ENCODE data around the gene TEX2.

TEX2 gene, protein sequence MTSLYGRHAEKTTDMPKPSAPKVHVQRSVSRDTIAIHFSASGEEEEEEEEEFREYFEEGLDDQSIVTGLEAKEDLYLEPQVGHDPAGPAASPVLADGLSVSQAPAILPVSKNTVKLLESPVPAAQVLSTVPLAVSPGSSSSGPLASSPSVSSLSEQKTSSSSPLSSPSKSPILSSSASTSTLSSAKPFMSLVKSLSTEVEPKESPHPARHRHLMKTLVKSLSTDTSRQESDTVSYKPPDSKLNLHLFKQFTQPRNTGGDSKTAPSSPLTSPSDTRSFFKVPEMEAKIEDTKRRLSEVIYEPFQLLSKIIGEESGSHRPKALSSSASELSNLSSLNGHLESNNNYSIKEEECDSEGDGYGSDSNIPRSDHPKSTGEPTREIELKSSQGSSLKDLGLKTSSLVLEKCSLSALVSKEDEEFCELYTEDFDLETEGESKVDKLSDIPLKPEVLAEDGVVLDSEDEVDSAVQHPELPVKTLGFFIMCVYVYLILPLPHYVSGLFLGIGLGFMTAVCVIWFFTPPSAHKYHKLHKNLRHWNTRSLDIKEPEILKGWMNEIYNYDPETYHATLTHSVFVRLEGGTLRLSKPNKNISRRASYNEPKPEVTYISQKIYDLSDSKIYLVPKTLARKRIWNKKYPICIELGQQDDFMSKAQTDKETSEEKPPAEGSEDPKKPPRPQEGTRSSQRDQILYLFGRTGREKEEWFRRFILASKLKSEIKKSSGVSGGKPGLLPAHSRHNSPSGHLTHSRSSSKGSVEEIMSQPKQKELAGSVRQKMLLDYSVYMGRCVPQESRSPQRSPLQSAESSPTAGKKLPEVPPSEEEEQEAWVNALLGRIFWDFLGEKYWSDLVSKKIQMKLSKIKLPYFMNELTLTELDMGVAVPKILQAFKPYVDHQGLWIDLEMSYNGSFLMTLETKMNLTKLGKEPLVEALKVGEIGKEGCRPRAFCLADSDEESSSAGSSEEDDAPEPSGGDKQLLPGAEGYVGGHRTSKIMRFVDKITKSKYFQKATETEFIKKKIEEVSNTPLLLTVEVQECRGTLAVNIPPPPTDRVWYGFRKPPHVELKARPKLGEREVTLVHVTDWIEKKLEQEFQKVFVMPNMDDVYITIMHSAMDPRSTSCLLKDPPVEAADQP

GRCh38 chr17:64263000-64263766 is at the start of gene TEX2:
Gene TEX2, minus strand, starts transcription at chr17:64263260. Its CDS starts 49,043 bp downstream, at chr17:64214217.
- peak; percentile 90 for DNase-seq

- no peak for DNase-seq
These were observed 46.6 kb upstream of the TEX2 start for GRCh38 chr17:64309710-64310109.

DNA sequence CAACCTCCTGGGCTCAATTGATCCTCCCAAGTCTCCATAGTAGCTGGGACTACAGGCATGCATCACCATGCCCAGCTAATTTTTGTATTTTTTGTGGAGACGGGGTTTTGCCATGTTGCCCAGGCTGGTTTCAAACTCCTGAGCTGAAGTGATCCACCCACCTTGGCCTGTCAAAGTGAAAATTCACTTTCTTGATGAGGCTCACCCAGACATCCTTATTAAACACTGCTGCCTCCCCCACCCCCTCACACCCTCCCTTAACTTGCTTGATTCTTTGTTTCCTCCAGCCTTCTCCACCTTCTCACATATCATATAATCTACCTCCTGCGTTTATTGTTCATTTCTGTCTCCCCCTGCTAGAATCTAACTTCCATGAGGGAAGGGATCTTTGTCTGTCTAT is 46.0 kb upstream of the TEX2 start:
- DNase-seq: no peak

DNA sequence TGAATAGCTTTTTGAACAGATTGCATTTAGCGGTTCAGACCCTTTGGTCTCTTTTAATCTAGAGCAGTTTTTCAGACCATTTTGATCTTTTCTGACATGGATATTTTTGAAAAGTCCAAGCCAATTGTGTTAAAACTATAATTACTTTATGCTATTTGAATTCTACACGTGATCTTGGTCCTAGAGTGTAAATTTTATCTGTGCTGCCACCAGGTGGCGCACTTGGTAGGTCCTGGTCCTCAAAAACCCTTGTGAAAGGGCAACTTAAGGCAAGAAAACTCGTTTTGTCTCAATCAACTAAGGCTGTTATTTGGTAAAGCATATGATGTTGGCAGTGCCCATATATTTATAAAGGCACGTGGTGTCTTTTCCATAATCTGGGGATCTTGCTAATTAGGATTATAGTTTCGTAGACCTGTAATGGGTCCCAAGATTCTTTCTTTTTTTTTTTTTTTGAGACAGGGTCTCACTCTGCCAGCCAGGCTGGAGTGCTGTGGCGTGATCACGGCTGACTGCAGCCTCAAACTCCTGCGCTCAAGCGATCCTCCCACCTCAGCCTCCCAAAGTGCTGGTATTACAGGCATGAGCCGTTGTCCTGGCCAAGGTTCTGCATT is 43.9 kb upstream of the TEX2 start:
- DNase-seq: peak; percentile 74

GRCh38 chr17:64304551-64304950 is 41.5 kb upstream of the TEX2 start:
- DNase-seq: no peak

DNA sequence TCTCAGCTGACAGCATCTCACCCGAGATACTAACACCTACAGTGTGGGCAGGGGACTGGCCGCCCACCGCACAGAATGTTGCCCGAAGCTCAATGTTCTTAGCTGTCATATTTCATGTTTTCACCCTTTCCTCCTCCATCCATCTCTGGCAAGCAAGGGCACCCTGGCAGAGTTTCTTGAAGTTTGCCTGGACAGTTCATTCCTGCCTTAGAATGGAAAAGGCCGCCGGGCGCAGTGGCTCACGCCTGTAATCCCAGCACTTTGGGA is 37.6 kb upstream of the TEX2 start:
- no peak for DNase-seq

GRCh38 chr17:64297467-64298088 is 34.5 kb upstream of the TEX2 start:
- no peak for DNase-seq

GRCh38 chr17:64296246-64296645 is 33.2 kb upstream of the TEX2 start:
- no peak for DNase-seq

- DNase-seq: no peak
These were observed 32.1 kb upstream of the TEX2 start for GRCh38 chr17:64295146-64295545.

DNA sequence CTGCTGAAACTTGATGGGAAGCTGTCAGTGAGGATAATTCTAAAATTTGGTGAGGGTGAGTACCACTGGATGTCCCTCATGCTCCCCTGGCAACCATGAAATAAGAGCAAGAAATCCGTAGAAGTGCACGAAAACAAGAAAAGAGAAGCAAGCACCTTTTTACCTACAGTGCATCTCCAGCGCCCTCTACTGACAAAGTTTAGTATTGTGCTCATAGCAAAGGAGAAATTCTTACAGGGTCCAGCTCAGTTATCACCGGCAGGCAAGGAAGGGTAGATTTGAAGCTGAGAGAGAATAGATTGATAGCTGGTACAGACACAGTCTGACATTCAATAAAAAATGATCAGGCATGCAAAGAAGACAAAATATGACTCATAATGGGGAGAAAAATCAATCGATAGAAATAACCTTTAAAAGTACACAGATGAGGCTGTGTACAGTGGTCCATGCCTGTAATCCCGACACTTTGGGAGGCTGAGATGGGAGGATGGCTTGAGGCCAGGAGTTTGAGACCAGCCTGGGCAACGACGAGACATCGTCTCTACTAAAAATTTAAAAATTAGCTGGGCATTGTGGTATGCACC is 28.3 kb upstream of the TEX2 start:
- peak; percentile 18 to 21 for DNase-seq

GRCh38 chr17:64289741-64290141 is 26.7 kb upstream of the TEX2 start:
- DNase-seq: no peak

GRCh38 chr17:64282753-64283080 is 19.7 kb upstream of the TEX2 start:
- no peak for DNase-seq

DNA sequence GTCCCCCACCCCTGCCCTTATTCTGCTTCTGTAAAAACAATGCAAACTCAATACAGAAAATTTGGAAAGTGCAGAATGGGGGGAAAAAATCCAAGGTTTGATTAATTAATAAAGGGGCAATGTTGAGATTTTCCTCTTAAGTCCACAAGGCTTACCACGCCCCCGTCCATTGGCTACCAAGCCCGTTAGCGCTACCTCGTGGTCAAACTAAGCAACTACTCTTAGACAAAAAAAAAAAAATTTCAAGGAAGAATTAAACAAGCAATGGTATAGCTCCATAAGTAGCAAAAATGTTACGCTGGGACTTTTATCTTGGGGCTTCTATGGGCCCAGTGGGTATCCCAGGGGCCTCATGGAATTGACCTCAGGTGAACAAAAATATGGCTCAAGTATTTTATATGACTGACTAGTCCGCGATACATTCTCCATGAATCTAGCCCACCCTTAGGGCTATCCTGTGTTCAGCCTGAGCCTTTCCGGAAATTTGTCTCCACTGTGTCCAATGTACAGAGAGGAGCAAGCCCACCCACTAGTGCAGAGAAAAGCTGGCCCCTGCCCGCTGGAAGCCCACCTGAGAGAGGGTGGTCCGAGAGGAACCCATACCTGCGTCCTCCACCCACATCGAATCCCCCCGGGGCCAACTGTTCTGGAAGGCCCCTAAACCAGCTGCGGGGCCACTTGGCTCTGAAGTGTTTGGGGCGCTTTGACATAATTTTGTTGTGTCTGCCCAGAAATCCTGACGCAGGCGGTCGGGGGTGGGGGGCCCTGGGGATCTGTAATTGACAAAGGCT is 19.1 kb upstream of the TEX2 start:
- peak; percentile 80 to 86 for DNase-seq

- no peak for DNase-seq
These were observed 15.6 kb upstream of the TEX2 start for GRCh38 chr17:64278614-64279013.

- no peak for DNase-seq
These were observed 14.9 kb upstream of the TEX2 start for GRCh38 chr17:64277831-64278562.

DNA sequence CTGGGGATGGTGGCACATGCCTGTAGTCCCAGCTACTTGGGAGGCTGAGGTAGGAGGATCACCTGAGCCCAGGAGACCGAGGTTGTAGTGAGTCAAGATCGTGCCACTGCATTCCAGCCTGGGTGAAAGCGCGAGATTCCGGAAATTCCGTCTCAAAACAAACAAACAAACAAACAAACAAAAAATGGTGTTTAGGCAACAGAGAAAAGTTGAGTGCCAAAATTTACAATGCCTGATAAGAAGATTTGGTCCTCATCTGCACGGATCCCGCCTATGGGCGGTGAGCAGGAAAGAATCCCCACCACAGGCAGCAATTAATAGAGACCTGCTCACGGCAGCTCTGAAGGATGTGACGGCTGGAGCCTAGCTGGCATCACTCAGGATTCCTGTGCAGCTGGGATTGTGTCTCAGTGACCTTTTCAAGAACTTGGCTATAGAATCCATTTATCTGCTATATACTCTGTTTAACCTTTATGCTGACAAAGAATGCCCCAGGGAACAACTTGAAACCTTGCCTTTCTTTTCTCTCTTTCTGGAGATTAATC is 14.0 kb upstream of the TEX2 start:
- no peak for DNase-seq

DNA sequence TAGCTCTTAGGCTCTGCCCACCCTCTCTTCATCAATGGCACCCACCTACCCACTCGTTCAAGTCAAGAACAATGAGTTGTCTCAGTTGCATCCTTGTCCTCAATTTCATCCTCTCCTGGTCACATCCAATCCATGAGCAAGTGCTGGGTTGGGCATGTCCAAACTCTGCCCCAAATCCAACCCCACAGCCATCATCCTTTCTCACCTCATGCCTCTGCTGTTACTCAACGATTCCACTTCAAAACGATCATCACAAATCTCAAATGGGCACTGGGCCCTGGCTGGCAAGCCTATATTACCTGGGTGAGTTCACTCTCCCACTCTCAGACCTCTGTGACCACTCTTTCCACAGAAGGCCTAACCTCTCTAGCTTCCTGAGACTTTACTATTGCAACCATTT is 12.0 kb upstream of the TEX2 start:
- DNase-seq: no peak

DNA sequence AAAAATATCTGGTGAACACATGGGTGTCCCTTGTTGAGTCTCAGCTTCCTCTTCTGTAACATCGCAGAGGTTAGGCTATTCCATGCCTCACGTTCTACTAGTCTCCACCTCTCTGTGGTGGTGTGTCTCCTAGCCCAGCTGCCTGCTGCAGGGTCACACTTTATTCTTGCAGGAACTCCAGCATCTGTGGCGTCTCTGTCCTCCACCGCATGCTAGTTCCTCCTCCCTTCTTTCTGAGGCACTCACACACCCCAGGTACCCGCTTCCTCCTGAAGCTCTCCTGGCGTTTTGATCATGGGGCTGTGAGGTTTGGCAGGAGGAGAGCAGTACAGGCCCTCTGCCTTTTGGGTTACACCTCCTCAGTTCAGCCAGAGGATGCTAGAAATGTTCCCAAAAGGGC is 9.9 kb upstream of the TEX2 start:
- no peak for DNase-seq

DNA sequence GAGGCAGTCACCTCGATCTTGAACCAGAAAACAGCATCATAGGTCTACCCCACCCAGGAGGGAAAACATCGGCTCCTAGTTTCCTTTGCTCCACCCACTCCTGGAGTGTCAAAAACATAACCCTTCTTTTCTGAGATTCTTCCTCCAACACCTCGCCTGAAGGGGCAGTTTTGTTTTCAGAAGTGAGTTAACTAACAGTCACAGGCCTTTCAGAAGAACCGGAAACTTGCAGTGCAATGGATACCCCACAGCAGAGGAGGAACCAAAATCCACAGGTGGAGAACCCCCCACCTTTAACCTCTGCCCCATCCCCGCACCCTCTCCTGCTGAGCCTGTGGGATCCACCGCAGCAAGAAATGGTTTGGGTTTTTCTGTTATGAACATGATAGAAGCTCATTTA is 7.8 kb upstream of the TEX2 start:
- no peak for DNase-seq

All from AML-193 (cell line).